ENCODE data around the gene SORCS2. TPM values are rescaled to one million over a fixed set of nuclear protein-coding genes. Genes with fewer than 3 reads are reported as not detected.

The SORCS2 gene
- total RNA-seq, 3 donors from 2014 or later = 0.66 to 1.3 (median 0.80) TPM

- Histone ChIP-seq H3K4me1 (peaks cover 2 to 18% of the 10 kb centered on the region in 2 donors), H3K4me3 (no peak overlapping the region), H3K27ac (no peak overlapping the region), H3K36me3 (no peaks in the 10 kb centered on the region), H3K27me3 (no peaks in the 10 kb centered on the region), H3K9me3 (no peaks in the 10 kb centered on the region)
- intact Hi-C loops (cut with DNase I; ENCODE audit: low total_unique reads) = no loop called here
- TF ChIP-seq POLR2A (IDR thresholded peaks at IDR 0.05) = no peak
- no peak for TF ChIP-seq CTCF (IDR thresholded peaks at IDR 0.05)
- no peak for TF ChIP-seq POLR2AphosphoS5 (IDR thresholded peaks at IDR 0.05)
- DNase-seq (ENCODE audit: low spot score in 2 of 2) = peak in 1 of 2 donors; percentile 28
These were observed 34.7 kb upstream of the SORCS2 start for GRCh38 chr4:7157666-7158065.

GRCh38 chr4:7158081-7158750 lies 34.1 kb upstream of the SORCS2 start:
- H3K4me3 ChIP-seq = no peak overlapping the region
- no peaks in the 10 kb centered on the region for H3K9me3 ChIP-seq
- peaks cover 2 to 18% of the 10 kb centered on the region in 2 donors for H3K4me1 ChIP-seq
- H3K27me3 ChIP-seq = no peaks in the 10 kb centered on the region
- H3K27ac ChIP-seq = no peak overlapping the region
- intact Hi-C loops (cut with DNase I; ENCODE audit: low total_unique reads) = no loop called here
- H3K36me3 ChIP-seq = no peaks in the 10 kb centered on the region
- peak in 1 of 2 donors; percentile 28 for DNase-seq (ENCODE audit: low spot score in 2 of 2)
- no peak for TF ChIP-seq POLR2AphosphoS5 (IDR thresholded peaks at IDR 0.05)

GRCh38 chr4:7158991-7159390 lies 33.3 kb upstream of the SORCS2 start:
- Histone ChIP-seq H3K36me3 (no peaks in the 10 kb centered on the region), H3K4me3 (no peak overlapping the region), H3K4me1 (peaks cover 2 to 18% of the 10 kb centered on the region in 2 donors), H3K9me3 (no peaks in the 10 kb centered on the region), H3K27me3 (no peaks in the 10 kb centered on the region), H3K27ac (no peak overlapping the region)
- TF ChIP-seq POLR2A (IDR thresholded peaks at IDR 0.05) (no peak), POLR2AphosphoS5 (IDR thresholded peaks at IDR 0.05) (no peak), CTCF (IDR thresholded peaks at IDR 0.05) (no peak)
- intact Hi-C loops (cut with DNase I; ENCODE audit: low total_unique reads) = no loop called here
- peak in 1 of 2 donors; percentile 45 for DNase-seq (ENCODE audit: low spot score in 2 of 2)

- H3K27me3 ChIP-seq = no peaks in the 10 kb centered on the region
- intact Hi-C loops (cut with DNase I; ENCODE audit: low total_unique reads) = no loop called here
- no peaks in the 10 kb centered on the region for H3K9me3 ChIP-seq
- no peak for TF ChIP-seq POLR2A (IDR thresholded peaks at IDR 0.05)
- TF ChIP-seq CTCF (IDR thresholded peaks at IDR 0.05) = no peak
- TF ChIP-seq POLR2AphosphoS5 (IDR thresholded peaks at IDR 0.05) = no peak
- H3K36me3 ChIP-seq = no peaks in the 10 kb centered on the region
- H3K27ac ChIP-seq = no peak overlapping the region
- peak in 1 of 2 donors; percentile 20 for DNase-seq (ENCODE audit: low spot score in 2 of 2)
- peaks cover 2 to 18% of the 10 kb centered on the region in 2 donors for H3K4me1 ChIP-seq
- H3K4me3 ChIP-seq = no peak overlapping the region
These were observed 32.4 kb upstream of the SORCS2 start for GRCh38 chr4:7159923-7160322.

GRCh38 chr4:7160439-7160838 lies 31.9 kb upstream of the SORCS2 start:
- DNase-seq (ENCODE audit: low spot score in 2 of 2) = peak in 1 of 2 donors; percentile 39
- peaks cover 2 to 18% of the 10 kb centered on the region in 2 donors for H3K4me1 ChIP-seq
- H3K27ac ChIP-seq = no peak overlapping the region
- H3K36me3 ChIP-seq = no peaks in the 10 kb centered on the region
- TF ChIP-seq POLR2AphosphoS5 (IDR thresholded peaks at IDR 0.05) = no peak
- H3K9me3 ChIP-seq = no peaks in the 10 kb centered on the region
- intact Hi-C loops (cut with DNase I; ENCODE audit: low total_unique reads) = no loop called here
- H3K4me3 ChIP-seq = no peak overlapping the region
- H3K27me3 ChIP-seq = no peaks in the 10 kb centered on the region

GRCh38 chr4:7160951-7161440 lies 31.3 kb upstream of the SORCS2 start:
- no peaks in the 10 kb centered on the region for H3K9me3 ChIP-seq
- no peak overlapping the region for H3K27ac ChIP-seq
- no peaks in the 10 kb centered on the region for H3K27me3 ChIP-seq
- H3K36me3 ChIP-seq = no peaks in the 10 kb centered on the region
- no peak for TF ChIP-seq POLR2AphosphoS5 (IDR thresholded peaks at IDR 0.05)
- TF ChIP-seq POLR2A (IDR thresholded peaks at IDR 0.05) = no peak
- no peak for TF ChIP-seq CTCF (IDR thresholded peaks at IDR 0.05)
- peak in 1 of 2 donors; percentile 43 for DNase-seq (ENCODE audit: low spot score in 2 of 2)
- intact Hi-C loops (cut with DNase I; ENCODE audit: low total_unique reads) = no loop called here
- no peak overlapping the region for H3K4me3 ChIP-seq
- peaks cover under 1 to 13% of the 10 kb centered on the region in 2 donors for H3K4me1 ChIP-seq

Measured in breast epithelium (tissue), 4 donors.